Mesenchymal stem cell (in vitro differentiated cells and primary cell): ENCODE data around the gene AIF1.
A peak's percentile ranks its signal among the peaks of the same experiment; 100 is the strongest.
"Not testable (repeated sequence)": the region's sequence is repeated elsewhere in the genome, so short reads cannot be mapped to it uniquely, and the experiment has no call there.

ENCODE experiments used
- DNase-seq: peaks from one replicate; pipeline ENCODE4 v3.0.0-alpha.2; 2013
- H2AFZ ChIP-seq: one replicate; pipeline ENCODE4 v1.6.1; 2013; ENCODE audit warnings: low read depth, mild to moderate bottlenecking, control low read depth, inconsistent platforms, low read length, moderate library complexity
- H2AK5ac ChIP-seq: 2 replicates; pipeline ENCODE4 v1.6.1; 2013; ENCODE audit warnings: low read length, moderate library complexity, mild to moderate bottlenecking, inconsistent platforms; ENCODE audit not compliant: severe bottlenecking
- H2BK120ac ChIP-seq: one replicate; pipeline ENCODE4 v1.6.1; 2013; ENCODE audit warnings: low read depth, mild to moderate bottlenecking, inconsistent platforms, low read length, moderate library complexity
- H2BK12ac ChIP-seq, 2 experiments: one replicate each; pipeline ENCODE4 v1.6.1; 2013; ENCODE audit warnings: inconsistent platforms in 2 of 2, low read length in 2 of 2, mild to moderate bottlenecking in 2 of 2, moderate library complexity in 2 of 2, control low read depth in 1 of 2
- H2BK15ac ChIP-seq: one replicate; pipeline ENCODE4 v1.6.1; 2013; ENCODE audit warnings: mild to moderate bottlenecking, low read depth, inconsistent platforms; ENCODE audit not compliant: poor library complexity, severe bottlenecking
- H2BK5ac ChIP-seq: 2 replicates; pipeline ENCODE4 v1.6.1; 2013; ENCODE audit warnings: low read depth, mild to moderate bottlenecking, low read length, control low read depth, inconsistent platforms; ENCODE audit not compliant: poor library complexity, severe bottlenecking
- H3K14ac ChIP-seq, 2 experiments: one replicate each; pipeline ENCODE4 v1.6.1; 2013; ENCODE audit warnings: inconsistent platforms in 2 of 2, low read length in 2 of 2, control low read depth in 1 of 2, mild to moderate bottlenecking in 1 of 2, moderate library complexity in 1 of 2
- H3K18ac ChIP-seq, 2 experiments: one replicate each; pipeline ENCODE4 v1.6.1; 2013; ENCODE audit warnings: inconsistent platforms in 2 of 2, low read length in 2 of 2, control low read depth in 1 of 2, low read depth in 1 of 2, mild to moderate bottlenecking in 1 of 2
- H3K23ac ChIP-seq, 2 experiments: one replicate each; pipeline ENCODE4 v1.6.1; 2013; ENCODE audit warnings: inconsistent platforms in 2 of 2, low read length in 2 of 2, mild to moderate bottlenecking in 2 of 2, moderate library complexity in 2 of 2, control low read depth in 1 of 2
- H3K27ac ChIP-seq: 2 replicates; pipeline ENCODE4 v1.5.1; 2013; ENCODE audit warnings: mild to moderate bottlenecking, moderate library complexity, low read length, control low read depth, inconsistent platforms; ENCODE audit not compliant: poor library complexity, severe bottlenecking
- H3K27me3 ChIP-seq, 2 experiments: 2 replicates each; pipeline versions ENCODE4 v1.6.1 to v1.7.0; 2013; ENCODE audit warnings: low read length in 2 of 2, mild to moderate bottlenecking in 2 of 2, moderate library complexity in 2 of 2, control low read depth in 1 of 2, inconsistent platforms in 1 of 2; ENCODE audit not compliant: control insufficient read depth in 1 of 2, insufficient read depth in 1 of 2
- H3K36me3 ChIP-seq, 2 experiments: 2 replicates each; pipeline versions ENCODE4 v1.6.1 to v1.7.0; 2013; ENCODE audit warnings: low read length in 2 of 2, control low read depth in 1 of 2, inconsistent platforms in 1 of 2, low read depth in 1 of 2, mild to moderate bottlenecking in 1 of 2; ENCODE audit not compliant: insufficient read depth in 2 of 2, control insufficient read depth in 1 of 2
- H3K4ac ChIP-seq, 2 experiments: one replicate each; pipeline ENCODE4 v1.6.1; 2013; ENCODE audit warnings: inconsistent platforms in 2 of 2, low read length in 2 of 2, mild to moderate bottlenecking in 2 of 2, moderate library complexity in 2 of 2, control low read depth in 1 of 2, low read depth in 1 of 2
- H3K4me1 ChIP-seq: 2 replicates; pipeline ENCODE4 v1.6.1; 2013; ENCODE audit warnings: low read depth, low read length, control low read depth; ENCODE audit not compliant: control insufficient read depth, insufficient read depth
- H3K4me2 ChIP-seq: 2 replicates; pipeline ENCODE4 v1.6.1; 2013; ENCODE audit warnings: low read length, mild to moderate bottlenecking, inconsistent platforms; ENCODE audit not compliant: poor library complexity, severe bottlenecking
- H3K4me3 ChIP-seq, 2 experiments: 2 replicates each; pipeline versions ENCODE4 v1.5.1 to v1.7.0; 2013; ENCODE audit warnings: low read length in 2 of 2, mild to moderate bottlenecking in 2 of 2, control low read depth in 1 of 2, low read depth in 1 of 2; ENCODE audit not compliant: insufficient read depth in 1 of 2
- H3K79me1 ChIP-seq: replicated peaks from 2 replicates; pipeline ENCODE4 v1.6.1; 2013; ENCODE audit warnings: mild to moderate bottlenecking, control low read depth, low read length, inconsistent platforms; ENCODE audit not compliant: poor library complexity, severe bottlenecking
- H3K9ac ChIP-seq: 2 replicates; pipeline ENCODE4 v1.7.0; 2013; ENCODE audit warnings: mild to moderate bottlenecking, low read length, moderate library complexity
- H3K9me3 ChIP-seq: 2 replicates; pipeline ENCODE4 v1.7.0; 2013; ENCODE audit warnings: mild to moderate bottlenecking, low read length; ENCODE audit not compliant: control insufficient read depth
- H4K8ac ChIP-seq: one replicate; pipeline ENCODE4 v1.6.1; 2013; ENCODE audit warnings: inconsistent platforms, mild to moderate bottlenecking, low read length, moderate library complexity
- H4K91ac ChIP-seq: one replicate; pipeline ENCODE4 v1.6.1; 2013; ENCODE audit warnings: mild to moderate bottlenecking, low read length, inconsistent platforms
- WGBS: methylation state at CpG from one replicate; pipeline ENCODE4 v1.1.7; 2013; ENCODE audit warnings: mixed read lengths; 5-methylcytosine and 5-hydroxymethylcytosine counted together

The AIF1 gene

GRCh38 chr6:31590691-31591090 lies 24.3 kb upstream of the AIF1 start:
- not testable (repeated sequence) for H3K4me3 ChIP-seq, H3K4me2 ChIP-seq, H3K36me3 ChIP-seq, H2BK15ac ChIP-seq, H4K91ac ChIP-seq, H2BK12ac ChIP-seq, H4K8ac ChIP-seq, H3K14ac ChIP-seq, H3K27ac ChIP-seq, H3K9ac ChIP-seq, DNase-seq, H2BK5ac ChIP-seq, H2BK120ac ChIP-seq, H3K79me1 ChIP-seq, H3K18ac ChIP-seq, H3K9me3 ChIP-seq, H2AFZ ChIP-seq, H3K23ac ChIP-seq, H3K4me1 ChIP-seq, H2AK5ac ChIP-seq, H3K4ac ChIP-seq
- 83% methylated on average over 5 of the region's 5 CpGs for WGBS
- peaks cover 0 to 11% of the 10 kb centered on the region in 2 experiments for H3K27me3 ChIP-seq

- Histone ChIP-seq H3K27me3 (peaks cover 0 to 7% of the 10 kb centered on the region in 2 experiments), H3K9me3 (no peaks in the 10 kb centered on the region), H2BK12ac (no peak overlapping the region), H2BK5ac (no peak overlapping the region), H3K18ac (no peak overlapping the region), H4K8ac (no peak overlapping the region), H3K4me3 (no peak overlapping the region), H3K36me3 (no peaks in the 10 kb centered on the region), H3K4ac (no peak overlapping the region), H3K9ac (no peak overlapping the region), H3K4me2 (no peak overlapping the region), H3K4me1 (no peaks in the 10 kb centered on the region), H3K14ac (no peak overlapping the region), H2AFZ (peak overlapping the region; percentile 56), H2BK15ac (no peak overlapping the region), H3K79me1 (no peaks in the 10 kb centered on the region), H2AK5ac (no peak overlapping the region), H4K91ac (no peak overlapping the region), H2BK120ac (no peak overlapping the region), H3K27ac (no peak overlapping the region), H3K23ac (no peak overlapping the region)
- 100% methylated on average over 5 of the region's 7 CpGs for WGBS
- DNase-seq = no peak
Measured at GRCh38 chr6:31592396-31592771, 22.6 kb upstream of the AIF1 start.

- Histone ChIP-seq H2AFZ (no peak overlapping the region), H3K4me1 (no peaks in the 10 kb centered on the region), H3K4me3 (no peak overlapping the region), H2BK120ac (no peak overlapping the region), H4K91ac (no peak overlapping the region), H3K9ac (no peak overlapping the region), H2AK5ac (no peak overlapping the region), H2BK12ac (no peak overlapping the region), H3K27me3 (no peaks in the 10 kb centered on the region), H3K36me3 (no peaks in the 10 kb centered on the region), H3K27ac (no peak overlapping the region), H2BK15ac (no peak overlapping the region), H4K8ac (no peak overlapping the region), H3K23ac (no peak overlapping the region), H2BK5ac (no peak overlapping the region), H3K18ac (no peak overlapping the region), H3K9me3 (no peaks in the 10 kb centered on the region), H3K4me2 (no peak overlapping the region), H3K14ac (no peak overlapping the region), H3K4ac (no peak overlapping the region), H3K79me1 (no peaks in the 10 kb centered on the region)
- DNase-seq = peak; percentile 57
- 32% methylated on average over 2 of the region's 2 CpGs for WGBS
Measured at GRCh38 chr6:31597006-31597405, 18.0 kb upstream of the AIF1 start.

- Histone ChIP-seq H3K9ac (no peak overlapping the region), H2BK15ac (no peak overlapping the region), H3K36me3 (no peaks in the 10 kb centered on the region), H2AK5ac (no peak overlapping the region), H2AFZ (no peak overlapping the region), H4K8ac (no peak overlapping the region), H3K27me3 (no peaks in the 10 kb centered on the region), H3K4me1 (no peaks in the 10 kb centered on the region), H3K4me2 (no peak overlapping the region), H2BK5ac (no peak overlapping the region), H3K23ac (no peak overlapping the region), H3K79me1 (no peaks in the 10 kb centered on the region), H2BK120ac (no peak overlapping the region), H3K4me3 (no peak overlapping the region), H3K27ac (no peak overlapping the region), H4K91ac (no peak overlapping the region), H3K9me3 (no peaks in the 10 kb centered on the region), H3K4ac (no peak overlapping the region), H3K14ac (no peak overlapping the region), H2BK12ac (no peak overlapping the region), H3K18ac (no peak overlapping the region)
- DNase-seq = no peak
- 92% methylated on average over 1 of the region's 1 CpG for WGBS
Measured at GRCh38 chr6:31607317-31607716, 7.7 kb upstream of the AIF1 start.
